ENCODE data around the gene SHISAL1.

SHISAL1 gene

DNA sequence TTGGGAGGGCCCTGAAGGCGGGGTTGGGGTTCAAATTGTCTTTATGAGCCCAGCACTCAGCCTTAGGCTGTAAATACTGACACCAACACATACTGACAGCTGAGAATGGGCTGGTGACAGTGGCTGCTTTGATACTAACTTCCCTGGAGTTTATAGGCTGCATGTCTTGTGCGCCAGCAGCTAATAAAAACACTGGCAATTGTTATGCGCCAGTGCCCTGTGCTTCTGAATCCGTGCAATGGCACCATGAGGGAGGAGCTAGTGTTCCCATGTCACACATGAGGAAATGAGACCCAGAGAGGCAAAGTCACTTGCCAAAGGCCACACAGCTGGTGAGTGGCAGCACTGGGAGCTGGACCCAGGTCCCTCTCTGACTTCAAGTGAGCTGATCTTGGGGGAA lies 23.8 kb downstream of the SHISAL1 start:
- TF ChIP-seq, protein P1, sequence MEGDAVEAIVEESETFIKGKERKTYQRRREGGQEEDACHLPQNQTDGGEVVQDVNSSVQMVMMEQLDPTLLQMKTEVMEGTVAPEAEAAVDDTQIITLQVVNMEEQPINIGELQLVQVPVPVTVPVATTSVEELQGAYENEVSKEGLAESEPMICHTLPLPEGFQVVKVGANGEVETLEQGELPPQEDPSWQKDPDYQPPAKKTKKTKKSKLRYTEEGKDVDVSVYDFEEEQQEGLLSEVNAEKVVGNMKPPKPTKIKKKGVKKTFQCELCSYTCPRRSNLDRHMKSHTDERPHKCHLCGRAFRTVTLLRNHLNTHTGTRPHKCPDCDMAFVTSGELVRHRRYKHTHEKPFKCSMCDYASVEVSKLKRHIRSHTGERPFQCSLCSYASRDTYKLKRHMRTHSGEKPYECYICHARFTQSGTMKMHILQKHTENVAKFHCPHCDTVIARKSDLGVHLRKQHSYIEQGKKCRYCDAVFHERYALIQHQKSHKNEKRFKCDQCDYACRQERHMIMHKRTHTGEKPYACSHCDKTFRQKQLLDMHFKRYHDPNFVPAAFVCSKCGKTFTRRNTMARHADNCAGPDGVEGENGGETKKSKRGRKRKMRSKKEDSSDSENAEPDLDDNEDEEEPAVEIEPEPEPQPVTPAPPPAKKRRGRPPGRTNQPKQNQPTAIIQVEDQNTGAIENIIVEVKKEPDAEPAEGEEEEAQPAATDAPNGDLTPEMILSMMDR (IDR thresholded peaks at IDR 0.05; ENCODE audit: poor library complexity, severe bottlenecking), result no peak
- ATAC-seq (ENCODE audit: low read depth), result no peak
- Histone ChIP-seq H3K27me3 (ENCODE audit: insufficient read depth, poor library complexity, severe bottlenecking) (no peaks in the 10 kb centered on the region), H3K27ac (ENCODE audit: poor library complexity, severe bottlenecking) (no peak overlapping the region), H3K4me3 (ENCODE audit: severe bottlenecking) (no peak overlapping the region), H3K36me3 (ENCODE audit: low read depth) (no peaks in the 10 kb centered on the region), H3K9me3 (ENCODE audit: severe bottlenecking) (no peaks in the 10 kb centered on the region), H3K4me1 (ENCODE audit: insufficient read depth, poor library complexity, severe bottlenecking) (no peaks in the 10 kb centered on the region)
- no peak for DNase-seq (ENCODE audit: low spot score)

DNA sequence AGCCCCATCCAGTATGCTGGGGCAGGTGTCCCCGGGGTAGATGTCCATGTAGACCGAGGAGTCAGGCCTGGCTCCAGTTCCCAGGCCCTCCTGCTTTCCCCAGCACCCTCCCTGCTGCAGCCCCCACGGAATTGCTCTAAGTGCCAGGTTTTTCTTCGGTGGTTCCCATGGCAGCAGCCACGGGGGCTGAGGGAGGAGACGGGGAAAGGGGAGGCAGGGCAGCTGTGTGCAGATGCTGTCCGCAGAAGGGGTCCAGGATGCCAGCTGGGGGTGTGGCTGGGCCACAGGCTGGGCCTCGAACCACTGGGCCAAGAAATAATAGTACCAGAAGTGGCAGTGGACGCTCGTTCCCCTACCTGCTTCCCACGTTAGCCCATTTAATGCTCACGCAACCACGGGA lies 25.0 kb downstream of the SHISAL1 start:
- Histone ChIP-seq H3K36me3 (ENCODE audit: low read depth) (no peaks in the 10 kb centered on the region), H3K9me3 (ENCODE audit: severe bottlenecking) (no peaks in the 10 kb centered on the region), H3K4me1 (ENCODE audit: insufficient read depth, poor library complexity, severe bottlenecking) (no peaks in the 10 kb centered on the region), H3K27me3 (ENCODE audit: insufficient read depth, poor library complexity, severe bottlenecking) (no peaks in the 10 kb centered on the region), H3K4me3 (ENCODE audit: severe bottlenecking) (no peak overlapping the region), H3K27ac (ENCODE audit: poor library complexity, severe bottlenecking) (no peak overlapping the region)
- no peak for DNase-seq (ENCODE audit: low spot score)
- TF ChIP-seq, protein P1 (IDR thresholded peaks at IDR 0.05; ENCODE audit: poor library complexity, severe bottlenecking), result no peak
- no peak for ATAC-seq (ENCODE audit: low read depth)

DNA sequence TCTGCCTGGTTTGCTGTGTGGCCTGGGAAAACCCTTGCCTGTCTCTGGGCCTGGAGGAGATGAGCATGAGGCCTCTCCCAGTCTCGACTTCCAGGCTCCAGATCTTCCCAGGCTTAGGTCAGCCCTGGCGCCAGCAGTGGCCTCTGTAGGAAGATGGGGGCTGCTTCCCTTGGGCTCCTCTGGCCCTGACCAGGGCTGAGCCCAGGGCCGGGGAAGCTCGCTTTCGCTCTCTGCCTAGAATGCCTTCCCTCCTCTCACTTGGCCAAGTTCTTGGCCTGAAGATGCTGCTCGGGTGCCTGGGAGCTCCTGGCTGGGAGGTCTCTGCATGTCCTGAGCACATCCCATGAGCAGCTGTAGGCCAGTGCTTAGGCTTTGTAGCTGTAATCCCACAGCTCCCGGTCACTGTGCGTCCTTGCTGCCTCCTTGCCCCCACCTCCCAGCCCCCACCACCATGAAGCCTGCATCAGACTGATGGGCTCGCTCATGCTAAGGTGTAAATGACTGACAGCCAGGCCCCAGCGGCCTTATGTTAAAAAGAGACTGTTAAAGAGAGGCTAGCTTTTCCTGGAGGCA lies 25.5 kb downstream of the SHISAL1 start:
- ATAC-seq (ENCODE audit: low read depth) (no peak), DNase-seq (ENCODE audit: low spot score) (no peak)
- H3K9me3 ChIP-seq (ENCODE audit: severe bottlenecking), result no peaks in the 10 kb centered on the region
- no peaks in the 10 kb centered on the region for H3K36me3 ChIP-seq (ENCODE audit: low read depth)
- H3K27ac ChIP-seq (ENCODE audit: poor library complexity, severe bottlenecking), result no peak overlapping the region
- H3K4me1 ChIP-seq (ENCODE audit: insufficient read depth, poor library complexity, severe bottlenecking), result no peaks in the 10 kb centered on the region
- TF ChIP-seq, protein P1 (IDR thresholded peaks at IDR 0.05; ENCODE audit: poor library complexity, severe bottlenecking), result no peak
- H3K4me3 ChIP-seq (ENCODE audit: severe bottlenecking), result no peak overlapping the region
- no peaks in the 10 kb centered on the region for H3K27me3 ChIP-seq (ENCODE audit: insufficient read depth, poor library complexity, severe bottlenecking)

- H3K27me3 ChIP-seq (ENCODE audit: insufficient read depth, poor library complexity, severe bottlenecking), result no peaks in the 10 kb centered on the region
- no peaks in the 10 kb centered on the region for H3K36me3 ChIP-seq (ENCODE audit: low read depth)
- ATAC-seq (ENCODE audit: low read depth), result no peak
- H3K27ac ChIP-seq (ENCODE audit: poor library complexity, severe bottlenecking), result no peak overlapping the region
- TF ChIP-seq, protein P1 (IDR thresholded peaks at IDR 0.05; ENCODE audit: poor library complexity, severe bottlenecking), result no peak
- H3K4me3 ChIP-seq (ENCODE audit: severe bottlenecking), result no peak overlapping the region
- DNase-seq (ENCODE audit: low spot score), result no peak
- no peaks in the 10 kb centered on the region for H3K4me1 ChIP-seq (ENCODE audit: insufficient read depth, poor library complexity, severe bottlenecking)
- H3K9me3 ChIP-seq (ENCODE audit: severe bottlenecking), result no peaks in the 10 kb centered on the region
These were observed 26.1 kb downstream of the SHISAL1 start for GRCh38 chr22:44286646-44287045.

DNA sequence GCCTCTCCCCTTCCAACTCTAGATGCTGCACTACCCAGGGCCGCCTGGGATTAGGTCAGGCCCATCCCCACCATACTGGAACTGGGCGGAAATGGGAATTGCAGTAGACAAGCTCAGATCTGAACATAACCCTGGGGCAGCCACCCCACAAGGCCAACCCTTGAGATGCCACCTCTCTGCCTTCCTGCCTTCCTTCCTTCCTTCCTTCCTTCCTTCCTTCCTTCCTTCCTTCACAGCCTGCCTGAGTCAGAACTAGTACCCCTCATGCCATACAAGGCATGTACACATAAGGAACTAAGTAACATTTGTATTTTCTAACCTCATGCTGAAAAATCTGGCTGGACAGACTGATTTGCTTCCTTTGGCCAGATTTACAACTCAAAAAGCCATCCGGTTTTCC lies 28.0 kb downstream of the SHISAL1 start:
- Histone ChIP-seq H3K27me3 (ENCODE audit: insufficient read depth, poor library complexity, severe bottlenecking) (no peaks in the 10 kb centered on the region), H3K4me3 (ENCODE audit: severe bottlenecking) (no peak overlapping the region), H3K27ac (ENCODE audit: poor library complexity, severe bottlenecking) (no peak overlapping the region), H3K9me3 (ENCODE audit: severe bottlenecking) (no peaks in the 10 kb centered on the region), H3K36me3 (ENCODE audit: low read depth) (no peaks in the 10 kb centered on the region), H3K4me1 (ENCODE audit: insufficient read depth, poor library complexity, severe bottlenecking) (no peaks in the 10 kb centered on the region)
- TF ChIP-seq, protein P1 (IDR thresholded peaks at IDR 0.05; ENCODE audit: poor library complexity, severe bottlenecking), result no peak
- DNase-seq (ENCODE audit: low spot score) (no peak), ATAC-seq (ENCODE audit: low read depth) (no peak)
